Uterus (tissue), 4 donors: Measurements from ENCODE around the gene ZDHHC18. TPM values are rescaled to one million over a fixed set of nuclear protein-coding genes. Genes with fewer than 3 reads are reported as not detected.
"Not testable (repeated sequence)": the region's sequence is repeated elsewhere in the genome, so short reads cannot be mapped to it uniquely, and the experiment has no call there.

ENCODE experiments used
- DNase-seq, 2 donors: peaks; one replicate each; pipeline ENCODE4 v3.0.0-alpha.2; 2019 to 2020
- H3K27ac ChIP-seq, 2 donors: fragments of 200-600 bp; sonication (generic); 1 replicate in 1 of 2; 2 replicates in 1 of 2; pipeline ENCODE4 v1.5.1; 2016 to 2018
- H3K27me3 ChIP-seq, 2 donors: fragments of 200-600 bp; sonication (generic); one replicate each; pipeline ENCODE4 v1.5.1; 2018 to 2019; ENCODE audit warnings: control low read depth in 1 of 2
- H3K36me3 ChIP-seq, 2 donors: fragments of 200-600 bp; sonication (generic); one replicate each; pipeline ENCODE4 v1.5.1; 2019; ENCODE audit warnings: control low read depth in 1 of 2
- H3K4me1 ChIP-seq, 2 donors: fragments of 200-600 bp; sonication (generic); one replicate each; pipeline ENCODE4 v1.5.1; 2018 to 2019; ENCODE audit warnings: control low read depth in 1 of 2
- H3K4me3 ChIP-seq, 2 donors: fragments of 200-600 bp; sonication (generic); 1 replicate in 1 of 2; 2 replicates in 1 of 2; pipeline ENCODE4 v1.5.1; 2018 to 2019; ENCODE audit warnings: mild to moderate bottlenecking in 1 of 2
- H3K9me3 ChIP-seq, 2 donors: fragments of 200-600 bp; sonication (generic); one replicate each; pipeline ENCODE4 v1.5.1; 2019; ENCODE audit warnings: control low read depth in 1 of 2
- POLR2A ChIP-seq, 2 donors: fragments of 450-650 bp; IDR thresholded peaks; one replicate each; pipeline ENCODE4 v1.6.1; 2016; ENCODE audit warnings: antibody characterized with exemption in 2 of 2, mild to moderate bottlenecking in 1 of 2, moderate library complexity in 1 of 2
- intact Hi-C: fragments of 100-400 bp; cut with DNase I; formaldehyde crosslinking; loops from one replicate; pipeline ENCODE4 v1.15.1; 2023; ENCODE audit warnings: low total_unique reads
- total RNA-seq, 4 donors: library from RNA; depleted of rRNA in 3 of 4; stranded (reverse); fragments of >200 nt in 3 of 4; gene quantifications; one replicate each; pipeline versions ENCODE4 v1.1.0 to v1.2.4, GENCODE V29; 2014 to 2023
- TF ChIP-seq, protein P1 (sequence below), 4 experiments: fragments of 200-600 bp in 2 of 4; fragments of 450-650 bp in 2 of 4; sonication (generic) in 2 of 4; IDR thresholded peaks; one replicate each; pipeline ENCODE4 v1.5.1; 2016 to 2019; ENCODE audit warnings: antibody characterized with exemption in 4 of 4, mild to moderate bottlenecking in 2 of 4, moderate library complexity in 1 of 4
- donor health status: DM: yes; HTN: yes; CAD: no.

ZDHHC18 gene
- total RNA-seq, 4 donors from 2014 or later, result 1.2 to 19.8 (median 8.0) TPM

GRCh38 chr1:26877326-26877725 is 50.8 kb downstream of the ZDHHC18 start:
- no peaks in the 10 kb centered on the region for H3K27me3 ChIP-seq
- H3K27ac ChIP-seq, result no peak overlapping the region
- no peak for DNase-seq
- H3K9me3 ChIP-seq, result no peaks in the 10 kb centered on the region
- H3K36me3 ChIP-seq, result no peaks in the 10 kb centered on the region
- no peaks in the 10 kb centered on the region for H3K4me1 ChIP-seq
- intact Hi-C loops, result loop anchor here (10.0 kb wide), 1 partner anchor 63 kb away; no protein-coding TSS in a partner anchor
- H3K4me3 ChIP-seq, result no peak overlapping the region
- TF ChIP-seq, protein P1, sequence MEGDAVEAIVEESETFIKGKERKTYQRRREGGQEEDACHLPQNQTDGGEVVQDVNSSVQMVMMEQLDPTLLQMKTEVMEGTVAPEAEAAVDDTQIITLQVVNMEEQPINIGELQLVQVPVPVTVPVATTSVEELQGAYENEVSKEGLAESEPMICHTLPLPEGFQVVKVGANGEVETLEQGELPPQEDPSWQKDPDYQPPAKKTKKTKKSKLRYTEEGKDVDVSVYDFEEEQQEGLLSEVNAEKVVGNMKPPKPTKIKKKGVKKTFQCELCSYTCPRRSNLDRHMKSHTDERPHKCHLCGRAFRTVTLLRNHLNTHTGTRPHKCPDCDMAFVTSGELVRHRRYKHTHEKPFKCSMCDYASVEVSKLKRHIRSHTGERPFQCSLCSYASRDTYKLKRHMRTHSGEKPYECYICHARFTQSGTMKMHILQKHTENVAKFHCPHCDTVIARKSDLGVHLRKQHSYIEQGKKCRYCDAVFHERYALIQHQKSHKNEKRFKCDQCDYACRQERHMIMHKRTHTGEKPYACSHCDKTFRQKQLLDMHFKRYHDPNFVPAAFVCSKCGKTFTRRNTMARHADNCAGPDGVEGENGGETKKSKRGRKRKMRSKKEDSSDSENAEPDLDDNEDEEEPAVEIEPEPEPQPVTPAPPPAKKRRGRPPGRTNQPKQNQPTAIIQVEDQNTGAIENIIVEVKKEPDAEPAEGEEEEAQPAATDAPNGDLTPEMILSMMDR (IDR thresholded peaks at IDR 0.05), result no peak
- TF ChIP-seq POLR2A (IDR thresholded peaks at IDR 0.05), result no peak

- DNase-seq, result no peak
- H3K4me3 ChIP-seq, result no peak overlapping the region
- H3K4me1 ChIP-seq, result no peaks in the 10 kb centered on the region
- no peak for TF ChIP-seq POLR2A (IDR thresholded peaks at IDR 0.05)
- TF ChIP-seq, protein P1 (IDR thresholded peaks at IDR 0.05), result no peak
- no peaks in the 10 kb centered on the region for H3K36me3 ChIP-seq
- H3K9me3 ChIP-seq, result no peaks in the 10 kb centered on the region
- intact Hi-C loops, result loop anchor here (10.0 kb wide), 1 partner anchor 65 kb away; no protein-coding TSS in a partner anchor
- H3K27ac ChIP-seq, result no peak overlapping the region
- no peaks in the 10 kb centered on the region for H3K27me3 ChIP-seq
Observed at GRCh38 chr1:26879793-26880192, 53.3 kb downstream of the ZDHHC18 start.

- H3K9me3 ChIP-seq, H3K36me3 ChIP-seq, H3K27me3 ChIP-seq, H3K4me3 ChIP-seq, H3K4me1 ChIP-seq, DNase-seq, intact Hi-C loops, H3K27ac ChIP-seq: not testable (repeated sequence)
Observed at GRCh38 chr1:26881611-26882010, 55.1 kb downstream of the ZDHHC18 start.

- intact Hi-C loops, result no loop called here
- no peak for DNase-seq
- no peak overlapping the region for H3K27ac ChIP-seq
- TF ChIP-seq, protein P1 (IDR thresholded peaks at IDR 0.05), result no peak
- TF ChIP-seq POLR2A (IDR thresholded peaks at IDR 0.05), result no peak
- H3K4me3 ChIP-seq, result no peak overlapping the region
- no peaks in the 10 kb centered on the region for H3K27me3 ChIP-seq
- no peaks in the 10 kb centered on the region for H3K36me3 ChIP-seq
- H3K4me1 ChIP-seq, result no peaks in the 10 kb centered on the region
- no peaks in the 10 kb centered on the region for H3K9me3 ChIP-seq
Observed at GRCh38 chr1:26882696-26883463, 56.4 kb downstream of the ZDHHC18 start.

- intact Hi-C loops, result no loop called here
- Histone ChIP-seq H3K27me3 (no peaks in the 10 kb centered on the region), H3K27ac (no peak overlapping the region), H3K4me3 (no peak overlapping the region), H3K4me1 (no peaks in the 10 kb centered on the region), H3K9me3 (no peaks in the 10 kb centered on the region), H3K36me3 (no peaks in the 10 kb centered on the region)
- no peak for DNase-seq
- TF ChIP-seq POLR2A (IDR thresholded peaks at IDR 0.05), result no peak
- TF ChIP-seq, protein P1 (IDR thresholded peaks at IDR 0.05), result peak in 2 of 4 experiments; percentile 6
Observed at GRCh38 chr1:26887125-26887524, 60.6 kb downstream of the ZDHHC18 start.
